ENCODE data around the gene PHYHD1.

PHYHD1 gene

DNA sequence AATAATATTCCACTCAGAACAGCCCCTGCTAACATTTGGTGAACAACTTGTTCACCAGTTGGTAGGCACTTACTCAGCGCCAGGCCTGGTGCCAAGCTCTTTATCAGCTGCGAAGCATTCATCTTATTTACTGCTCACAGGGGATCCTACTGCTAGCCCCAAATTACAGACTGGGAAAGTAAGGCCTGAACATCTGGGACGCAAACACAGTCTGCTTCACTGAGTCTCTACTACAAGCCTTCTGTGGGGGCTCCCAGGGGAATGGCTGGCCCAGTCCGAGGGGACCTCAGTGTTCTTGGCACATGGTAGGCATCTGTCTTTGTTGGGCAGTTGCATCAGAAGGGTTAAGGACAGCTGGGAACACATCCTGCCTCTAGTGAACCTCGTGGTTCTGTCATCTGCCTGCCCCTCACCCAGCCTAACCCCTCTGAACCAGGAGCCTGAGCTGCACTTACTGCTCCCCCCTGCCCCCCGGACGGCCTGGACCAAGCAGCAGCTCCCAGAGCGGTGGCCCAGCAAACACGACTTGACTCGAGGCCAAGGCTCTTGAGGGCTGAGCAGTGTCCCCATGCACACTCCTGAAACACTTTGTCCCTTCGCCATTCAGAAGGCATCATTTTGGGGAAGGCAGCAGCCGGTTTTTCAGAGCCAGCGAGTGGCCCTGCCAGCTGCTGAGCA lies at the start of gene PHYHD1:
Gene PHYHD1 (plus strand): TSS at position 602 of the 678 bp plus-strand sequence. CDS start 1,342 bp downstream, outside the sequence.
- DNase-seq = no peak

DNA sequence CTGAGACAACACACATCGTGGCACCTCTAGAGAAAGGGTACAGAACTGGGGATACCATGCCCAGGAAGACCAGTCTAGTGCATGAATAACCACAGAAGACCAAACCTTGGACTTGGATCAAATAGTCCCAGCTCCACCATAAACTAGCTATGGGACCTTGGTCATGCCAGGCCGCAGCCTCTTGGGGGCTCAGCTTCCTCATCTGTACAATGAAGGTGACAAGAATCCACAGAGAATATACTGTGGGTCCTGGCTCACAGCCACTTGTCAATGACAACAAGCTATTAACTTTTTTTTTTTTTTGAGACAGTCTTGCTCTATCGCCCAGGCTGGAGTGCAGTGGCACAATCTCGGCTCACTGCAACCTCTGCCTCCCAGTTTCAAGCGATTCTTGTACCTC lies 42.9 kb upstream of the PHYHD1 start:
- DNase-seq = no peak

DNA sequence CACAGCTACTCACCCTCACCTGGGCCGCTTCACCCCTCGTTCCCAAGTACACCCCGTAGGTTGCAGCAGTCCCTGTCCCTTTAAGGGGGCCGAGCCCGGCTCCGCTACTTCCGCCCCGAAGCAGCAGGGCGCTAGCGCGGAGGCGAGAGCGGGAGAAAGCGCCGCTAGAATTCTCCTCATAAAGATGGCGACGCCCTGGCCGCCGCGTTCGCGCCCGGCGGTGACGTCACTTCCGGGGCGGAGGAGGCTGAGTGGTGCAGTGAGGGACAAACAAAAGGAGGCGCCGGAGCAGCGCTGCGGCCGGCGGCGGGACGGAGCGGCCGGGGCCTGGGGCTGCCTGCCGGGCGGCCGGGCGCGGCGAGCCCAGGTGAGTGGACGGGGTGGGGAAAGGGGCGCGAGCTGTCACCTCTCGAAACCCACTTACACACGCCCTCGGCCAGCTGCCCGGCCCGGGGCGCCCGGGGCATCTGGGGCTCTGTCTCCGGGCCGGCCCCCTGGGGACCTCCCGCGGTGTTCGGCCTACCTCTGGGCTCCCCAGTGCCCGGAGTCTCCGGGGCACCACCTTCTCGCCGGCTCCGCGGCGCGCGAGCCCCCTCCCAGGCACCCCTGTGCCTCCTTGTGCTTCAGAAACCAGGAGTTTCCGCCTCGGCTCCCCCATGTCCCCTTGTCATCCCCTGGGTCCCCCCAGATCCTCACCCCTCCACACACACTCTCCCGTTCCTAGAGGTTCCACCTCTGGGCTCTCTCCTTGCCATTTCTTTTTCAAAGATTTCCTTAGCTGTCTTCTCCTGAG lies 38.7 kb upstream of the PHYHD1 start, which contains the start of the genes KYAT1 and LRRC8A:
Gene KYAT1 (minus strand): TSS at position 67 of the 793 bp plus-strand sequence. CDS start 36,545 bp downstream, outside the sequence.
Gene LRRC8A (plus strand): TSS at position 250 of the 793 bp plus-strand sequence. CDS start 25,032 bp downstream, outside the sequence.
- DNase-seq = peak; percentile 95 to 98 (median 96)

- no peak for DNase-seq
These were observed 37.8 kb upstream of the PHYHD1 start for GRCh38 chr9:128882677-128883603.

- DNase-seq = no peak
These were observed 36.6 kb upstream of the PHYHD1 start for GRCh38 chr9:128884164-128884563.

DNA sequence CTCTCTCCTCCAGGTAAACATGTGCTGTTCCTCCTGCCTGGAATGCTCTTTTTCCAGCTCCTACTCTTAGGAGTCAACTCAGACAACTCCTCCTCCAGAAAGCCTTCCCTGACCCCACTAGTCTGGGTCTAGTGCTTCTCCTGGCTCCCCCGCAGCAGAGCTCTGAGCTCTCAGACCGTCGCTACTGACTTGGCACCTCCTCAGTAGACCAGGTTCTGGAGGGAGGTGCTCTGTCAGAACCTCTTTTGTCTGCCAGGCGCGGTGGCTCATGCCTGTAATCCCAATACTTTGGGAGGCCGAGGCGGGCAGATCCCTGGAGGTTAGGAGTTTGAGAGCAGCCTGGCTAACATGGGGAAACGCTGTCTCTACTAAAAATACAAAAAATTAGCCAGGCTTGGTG lies 35.4 kb upstream of the PHYHD1 start:
- no peak for DNase-seq

GRCh38 chr9:128885798-128886197 lies 35.0 kb upstream of the PHYHD1 start:
- no peak for DNase-seq

DNA sequence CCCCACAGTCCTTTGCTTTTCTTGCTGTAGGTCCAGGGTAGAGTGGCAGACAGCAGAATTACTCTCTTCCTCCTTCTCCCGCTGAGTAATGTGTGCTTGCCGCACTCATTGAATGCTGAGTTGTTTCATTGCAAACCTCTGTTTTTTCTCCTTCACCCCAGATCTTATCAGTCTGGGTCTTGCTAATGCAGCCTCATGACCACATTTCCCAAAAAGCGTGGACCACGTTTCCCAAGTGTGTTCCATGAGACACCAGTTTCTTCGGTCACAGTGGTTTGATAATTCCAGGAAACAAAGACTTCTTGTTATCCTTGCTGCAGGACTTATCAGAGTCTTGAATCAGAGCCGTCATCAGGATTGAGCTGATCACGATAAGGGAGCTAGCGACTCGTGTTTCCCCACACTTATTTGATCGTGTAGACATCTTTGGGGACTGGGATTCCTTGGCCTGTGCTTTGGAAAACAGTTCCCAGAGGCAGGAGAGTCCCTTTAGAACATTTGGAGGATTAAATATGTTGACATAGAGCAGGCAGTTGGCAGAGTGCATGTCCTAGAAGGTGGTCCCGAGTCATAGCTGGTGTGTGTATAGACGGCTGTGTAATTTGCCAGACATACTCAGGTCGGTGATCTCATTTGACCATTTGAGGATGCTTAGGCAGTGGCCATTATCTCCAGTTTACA lies 34.4 kb upstream of the PHYHD1 start:
- no peak for DNase-seq

- no peak for DNase-seq
These were observed 33.7 kb upstream of the PHYHD1 start for GRCh38 chr9:128887049-128887448.

DNA sequence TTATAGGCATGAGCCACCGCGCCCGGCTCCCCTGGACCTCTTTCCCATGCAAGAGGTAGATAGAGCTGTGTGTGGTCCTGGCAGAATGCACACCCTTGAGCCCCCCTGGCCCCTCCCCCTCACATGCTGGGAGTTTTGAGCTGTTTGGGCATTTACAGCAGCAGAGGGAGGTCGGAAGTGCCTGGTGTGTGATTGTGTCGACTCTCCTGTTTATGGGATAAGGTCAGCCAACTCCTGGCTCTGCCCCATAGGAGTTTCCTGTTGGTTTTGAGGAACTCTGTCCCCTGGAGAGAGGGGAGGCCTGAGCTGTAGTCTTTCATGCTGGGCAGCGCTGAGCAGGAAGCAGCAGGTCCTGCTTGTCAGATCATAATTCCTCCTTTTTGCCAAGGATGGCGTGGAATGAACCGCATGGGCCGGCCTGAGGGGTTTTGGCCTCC lies 32.9 kb upstream of the PHYHD1 start:
- DNase-seq = no peak

- DNase-seq = no peak
These were observed 29.2 kb upstream of the PHYHD1 start for GRCh38 chr9:128891321-128892220.

GRCh38 chr9:128892221-128892921 lies 28.4 kb upstream of the PHYHD1 start:
- DNase-seq = no peak

DNA sequence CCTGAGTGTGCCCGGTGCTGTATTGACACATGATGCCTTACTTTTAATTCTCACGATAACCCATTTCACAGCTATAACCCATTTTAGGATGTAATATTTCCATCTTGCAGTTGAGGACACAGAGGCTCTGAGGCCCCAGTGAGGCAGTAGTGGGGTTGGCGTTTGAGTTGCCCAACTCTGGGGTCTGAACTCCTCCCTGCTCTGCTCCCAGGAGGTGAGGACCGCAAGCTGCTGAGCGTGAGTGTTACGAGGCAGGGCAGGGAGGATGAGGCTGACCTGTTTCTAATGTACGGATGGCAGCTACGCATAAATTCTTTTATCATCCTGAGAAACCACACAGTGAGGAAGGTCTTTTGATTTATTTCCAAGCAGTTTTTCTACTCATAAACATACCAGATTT lies 27.4 kb upstream of the PHYHD1 start:
- DNase-seq = no peak

DNA sequence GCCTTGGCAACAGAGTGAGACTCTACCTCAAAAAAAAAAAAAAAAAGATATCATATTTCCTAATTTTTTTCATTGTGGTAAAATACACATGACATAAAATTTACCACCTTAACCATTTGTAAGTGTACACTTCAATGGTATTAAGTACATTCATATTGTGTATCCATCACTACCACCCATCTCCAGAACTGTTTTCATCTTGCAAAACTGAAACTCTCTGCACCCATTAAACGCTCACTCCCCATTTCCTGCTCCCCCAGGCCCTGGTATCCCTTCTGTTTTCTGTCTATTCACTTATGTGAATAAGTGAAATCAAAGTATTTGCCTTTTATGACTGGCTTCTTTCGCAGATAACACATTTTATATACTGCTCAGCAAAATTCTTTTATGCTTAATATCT lies 26.0 kb upstream of the PHYHD1 start:
- DNase-seq = no peak

DNA sequence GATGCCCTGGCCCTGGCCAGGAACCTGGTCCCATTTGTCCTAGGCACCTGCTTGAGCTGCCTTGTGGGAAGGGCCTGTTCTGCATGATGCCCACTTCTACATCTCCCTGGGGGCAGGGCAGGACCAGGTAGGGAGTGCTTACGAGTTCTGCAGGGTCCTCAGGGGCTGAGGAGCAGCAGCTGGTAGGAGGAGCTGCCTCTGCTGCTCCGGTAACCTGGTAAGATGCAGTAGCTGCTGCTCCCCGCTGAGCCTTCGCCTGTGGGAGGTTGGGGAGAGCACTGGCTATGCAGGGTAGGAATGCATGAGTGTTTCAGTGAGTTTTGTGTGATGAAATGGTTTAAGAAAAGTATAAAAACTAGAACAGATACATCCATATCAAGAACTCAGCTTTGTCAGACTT lies 25.2 kb upstream of the PHYHD1 start:
- DNase-seq = no peak

GRCh38 chr9:128898382-128898781 lies 22.4 kb upstream of the PHYHD1 start:
- DNase-seq = no peak

DNA sequence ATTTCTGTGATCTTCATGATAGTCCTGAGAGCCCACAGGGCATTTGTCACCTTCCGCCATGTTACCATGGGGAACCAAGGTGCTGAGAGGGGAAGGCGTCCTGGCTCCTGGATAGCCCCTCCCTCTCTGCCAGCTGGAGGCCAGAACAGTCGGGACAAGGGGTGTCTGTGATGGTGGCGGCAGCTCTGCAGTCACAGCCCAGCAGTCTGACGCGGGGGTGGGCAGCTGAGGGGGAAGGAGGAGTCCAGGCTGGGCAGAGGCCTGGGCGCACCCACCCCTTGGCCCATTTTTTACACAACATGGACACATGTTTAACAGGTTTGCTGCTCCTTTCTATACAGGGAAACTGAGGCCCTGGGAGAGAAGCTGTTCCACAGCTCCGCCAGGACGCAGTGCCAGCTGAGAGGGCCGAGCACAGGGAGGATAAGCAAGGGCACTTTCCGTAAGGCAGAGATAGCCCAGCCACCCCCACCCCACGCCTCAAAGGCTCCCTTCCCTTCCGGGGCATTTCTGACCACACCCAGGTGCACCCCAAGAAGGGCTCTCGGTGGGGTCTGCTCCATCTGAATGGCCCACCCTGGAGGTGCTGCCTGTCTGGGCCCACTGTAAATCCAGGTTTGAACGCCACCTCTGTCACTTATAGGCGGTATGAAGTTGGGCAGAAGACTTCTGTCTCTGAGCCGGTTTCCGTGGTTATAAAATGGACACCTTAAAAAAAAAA lies 21.8 kb upstream of the PHYHD1 start:
- DNase-seq = no peak

DNA sequence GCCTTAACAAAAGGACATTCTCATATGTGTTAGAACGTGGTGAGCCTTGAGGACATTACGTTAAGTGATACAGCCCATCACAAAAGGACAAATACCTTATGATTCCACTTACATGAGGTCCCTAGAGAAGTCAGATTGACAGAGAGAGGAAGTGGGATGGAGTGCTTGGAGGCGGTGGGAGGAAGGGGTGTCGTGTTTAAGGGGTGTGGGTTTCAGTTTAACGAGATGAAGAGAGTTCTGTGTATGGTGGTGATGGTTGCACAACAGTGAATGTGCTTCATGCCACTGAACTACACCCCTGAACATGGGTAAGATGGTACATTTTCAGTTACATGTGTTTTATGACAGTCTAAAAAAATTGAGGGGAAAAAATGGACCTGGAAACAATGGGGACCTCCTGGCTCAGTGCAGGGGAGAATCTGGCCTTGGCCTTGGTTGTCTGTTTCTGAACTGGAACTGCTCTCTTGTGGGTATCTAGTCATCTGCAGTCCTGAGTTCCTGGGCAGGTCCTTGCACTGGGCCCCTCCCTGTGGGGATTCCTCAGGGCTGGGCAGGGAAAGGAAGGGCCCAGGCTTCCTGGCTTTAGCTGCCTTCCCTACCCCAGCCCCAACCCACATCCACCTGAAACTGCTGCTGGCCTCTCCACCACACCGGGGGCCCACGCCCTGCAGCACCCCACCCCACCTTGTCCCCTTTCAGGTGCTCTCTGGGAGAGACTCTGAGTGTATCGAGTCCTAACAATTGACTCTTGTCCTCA lies 21.0 kb upstream of the PHYHD1 start:
- no peak for DNase-seq

- no peak for DNase-seq
These were observed 19.4 kb upstream of the PHYHD1 start for GRCh38 chr9:128901379-128901778.

Measured in activated CD4-positive, CD25-positive, alpha-beta regulatory T cell (primary cell).